ENCODE results near the gene CALU. TPM values are rescaled to one million over a fixed set of nuclear protein-coding genes. Genes with fewer than 3 reads are reported as not detected.

The CALU gene
- total RNA-seq, 1 donor from 2014 or later = 63.6 TPM

GRCh38 chr7:128744366-128744905 is 5.3 kb downstream of the CALU start:
- Mint-ChIP-seq H3K27me3 (ENCODE audit: unreplicated experiment) (no peaks in the 10 kb centered on the region), H3K36me3 (ENCODE audit: unreplicated experiment) (no peaks in the 10 kb centered on the region), H3K9me3 (ENCODE audit: unreplicated experiment) (no peaks in the 10 kb centered on the region), H3K4me3 (ENCODE audit: unreplicated experiment) (no peak overlapping the region), H3K27ac (ENCODE audit: unreplicated experiment) (no peak overlapping the region), H3K4me1 (ENCODE audit: low read depth, unreplicated experiment) (peaks cover 8% of the 10 kb centered on the region)
- TF ChIP-seq, protein P1, sequence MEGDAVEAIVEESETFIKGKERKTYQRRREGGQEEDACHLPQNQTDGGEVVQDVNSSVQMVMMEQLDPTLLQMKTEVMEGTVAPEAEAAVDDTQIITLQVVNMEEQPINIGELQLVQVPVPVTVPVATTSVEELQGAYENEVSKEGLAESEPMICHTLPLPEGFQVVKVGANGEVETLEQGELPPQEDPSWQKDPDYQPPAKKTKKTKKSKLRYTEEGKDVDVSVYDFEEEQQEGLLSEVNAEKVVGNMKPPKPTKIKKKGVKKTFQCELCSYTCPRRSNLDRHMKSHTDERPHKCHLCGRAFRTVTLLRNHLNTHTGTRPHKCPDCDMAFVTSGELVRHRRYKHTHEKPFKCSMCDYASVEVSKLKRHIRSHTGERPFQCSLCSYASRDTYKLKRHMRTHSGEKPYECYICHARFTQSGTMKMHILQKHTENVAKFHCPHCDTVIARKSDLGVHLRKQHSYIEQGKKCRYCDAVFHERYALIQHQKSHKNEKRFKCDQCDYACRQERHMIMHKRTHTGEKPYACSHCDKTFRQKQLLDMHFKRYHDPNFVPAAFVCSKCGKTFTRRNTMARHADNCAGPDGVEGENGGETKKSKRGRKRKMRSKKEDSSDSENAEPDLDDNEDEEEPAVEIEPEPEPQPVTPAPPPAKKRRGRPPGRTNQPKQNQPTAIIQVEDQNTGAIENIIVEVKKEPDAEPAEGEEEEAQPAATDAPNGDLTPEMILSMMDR (IDR thresholded peaks at IDR 0.05; ENCODE audit: partially characterized antibody, unreplicated experiment) = no peak
- no peak for DNase-seq

DNA sequence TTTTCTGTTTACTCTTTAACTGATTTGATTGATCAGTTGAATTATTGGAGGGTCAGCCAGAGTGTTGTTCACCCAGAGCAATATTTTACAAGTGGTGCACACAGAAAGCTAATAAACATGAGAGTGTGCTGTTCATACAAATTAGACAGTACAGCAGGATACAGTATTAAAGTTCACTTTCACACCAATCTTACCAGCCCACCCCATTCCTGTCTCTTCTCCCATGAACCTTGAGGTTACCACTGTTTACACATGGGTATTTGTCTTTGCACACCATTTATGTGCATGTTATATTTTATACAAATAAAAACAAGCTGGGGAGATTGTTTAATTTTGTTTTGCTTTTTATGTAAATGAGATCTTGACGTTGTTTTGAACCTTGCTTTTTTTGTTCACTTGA is 6.5 kb downstream of the CALU start:
- Mint-ChIP-seq H3K27ac (ENCODE audit: unreplicated experiment) (no peak overlapping the region), H3K9me3 (ENCODE audit: unreplicated experiment) (no peaks in the 10 kb centered on the region), H3K27me3 (ENCODE audit: unreplicated experiment) (no peaks in the 10 kb centered on the region), H3K4me3 (ENCODE audit: unreplicated experiment) (no peak overlapping the region), H3K36me3 (ENCODE audit: unreplicated experiment) (no peaks in the 10 kb centered on the region), H3K4me1 (ENCODE audit: low read depth, unreplicated experiment) (peaks cover 3% of the 10 kb centered on the region)
- no peak for DNase-seq
- TF ChIP-seq, protein P1 (IDR thresholded peaks at IDR 0.05; ENCODE audit: partially characterized antibody, unreplicated experiment) = no peak

- Mint-ChIP-seq H3K27ac (ENCODE audit: unreplicated experiment) (no peak overlapping the region), H3K27me3 (ENCODE audit: unreplicated experiment) (no peaks in the 10 kb centered on the region), H3K36me3 (ENCODE audit: unreplicated experiment) (no peaks in the 10 kb centered on the region), H3K9me3 (ENCODE audit: unreplicated experiment) (no peaks in the 10 kb centered on the region), H3K4me3 (ENCODE audit: unreplicated experiment) (no peak overlapping the region), H3K4me1 (ENCODE audit: low read depth, unreplicated experiment) (peaks cover 3% of the 10 kb centered on the region)
- no peak for DNase-seq
- TF ChIP-seq, protein P1 (IDR thresholded peaks at IDR 0.05; ENCODE audit: partially characterized antibody, unreplicated experiment) = no peak
Measured at GRCh38 chr7:128747327-128748079, 8.3 kb downstream of the CALU start.

GRCh38 chr7:128752251-128752650 is 13.1 kb downstream of the CALU start:
- TF ChIP-seq, protein P1 (IDR thresholded peaks at IDR 0.05; ENCODE audit: partially characterized antibody, unreplicated experiment) = no peak

More at GRCh38 chr7:128752251-128752650, 13.1 kb downstream of the CALU start:
- no peak for DNase-seq
- no peaks in the 10 kb centered on the region for H3K9me3 Mint-ChIP-seq (ENCODE audit: unreplicated experiment)
- no peak overlapping the region for H3K27ac Mint-ChIP-seq (ENCODE audit: unreplicated experiment)
- H3K36me3 Mint-ChIP-seq (ENCODE audit: unreplicated experiment) = no peaks in the 10 kb centered on the region
- no peak overlapping the region for H3K4me3 Mint-ChIP-seq (ENCODE audit: unreplicated experiment)
- H3K27me3 Mint-ChIP-seq (ENCODE audit: unreplicated experiment) = peaks cover 3% of the 10 kb centered on the region
- peaks cover 14% of the 10 kb centered on the region for H3K4me1 Mint-ChIP-seq (ENCODE audit: low read depth, unreplicated experiment)
